Fibroblast of lung (primary cell): ENCODE results near the gene RASL11B. TPM values are rescaled to one million over a fixed set of nuclear protein-coding genes. Genes with fewer than 3 reads are reported as not detected.

Experiments used
- DNase-seq, 2 donors: peaks; one replicate each; pipeline versions ENCODE4 v3.0.0 to v3.0.0-alpha.2; 2010; ENCODE audit warnings: low read depth in 2 of 2
- H2AFZ ChIP-seq: 2 replicates; pipeline ENCODE4 v1.5.1; 2012; ENCODE audit warnings: low read length, control low read depth, inconsistent platforms
- H3K27ac ChIP-seq: 2 replicates; pipeline ENCODE4 v1.5.1; 2011; ENCODE audit warnings: low read length, control low read depth; ENCODE audit not compliant: insufficient read depth
- H3K27me3 ChIP-seq: 2 replicates; pipeline ENCODE4 v1.5.1; 2011; ENCODE audit warnings: mild to moderate bottlenecking, low read length; ENCODE audit not compliant: control insufficient read depth, insufficient read depth
- H3K36me3 ChIP-seq: 2 replicates; pipeline ENCODE4 v1.5.1; 2011; ENCODE audit warnings: low read length; ENCODE audit not compliant: control insufficient read depth, insufficient read depth
- H3K4me1 ChIP-seq: 2 replicates; pipeline ENCODE4 v1.5.1; 2011; ENCODE audit warnings: low read length; ENCODE audit not compliant: control insufficient read depth, insufficient read depth; ENCODE audit errors: extremely low read depth
- H3K4me2 ChIP-seq: 2 replicates; pipeline ENCODE4 v1.5.1; 2011; ENCODE audit warnings: low read length, control low read depth; ENCODE audit not compliant: insufficient read depth; ENCODE audit errors: extremely low read depth
- H3K4me3 ChIP-seq, 4 experiments: fragments of 200-600 bp in 1 of 4; sonication (generic) in 1 of 4; replicated peaks in 1 of 4; 2 replicates each; pipeline ENCODE4 v1.5.1; 2011 to 2016; ENCODE audit warnings: low read length in 4 of 4, low read depth in 3 of 4, mild to moderate bottlenecking in 3 of 4, control low read depth in 2 of 4, inconsistent platforms in 1 of 4, mixed read lengths in 1 of 4; ENCODE audit not compliant: insufficient read depth in 1 of 4; ENCODE audit errors: control extremely low read depth in 1 of 4
- H3K79me2 ChIP-seq: 2 replicates; pipeline ENCODE4 v1.5.1; 2012; ENCODE audit warnings: mild to moderate bottlenecking, low read length, inconsistent platforms; ENCODE audit not compliant: control insufficient read depth, insufficient read depth
- H3K9ac ChIP-seq: 2 replicates; pipeline ENCODE4 v1.5.1; 2011; ENCODE audit warnings: mild to moderate bottlenecking, low read length, control low read depth; ENCODE audit not compliant: insufficient read depth
- H3K9me3 ChIP-seq: 2 replicates; pipeline ENCODE4 v1.5.1; 2012; ENCODE audit warnings: low read depth, low read length; ENCODE audit not compliant: control insufficient read depth, insufficient read depth
- H4K20me1 ChIP-seq: 2 replicates; pipeline ENCODE4 v1.5.1; 2011; ENCODE audit warnings: low read length; ENCODE audit not compliant: control insufficient read depth, insufficient read depth; ENCODE audit errors: extremely low read depth
- EZH2 ChIP-seq: IDR thresholded peaks from 2 replicates; pipeline ENCODE4 v1.5.1; 2012; ENCODE audit warnings: low read length, control low read depth, mild to moderate bottlenecking; ENCODE audit errors: missing control alignments
- polyA plus RNA-seq, 2 donors: library from polyadenylated mRNA; depleted of rRNA in 1 of 2; stranded (reverse) in 1 of 2; unstranded in 1 of 2; fragments of >200 nt; gene quantifications; 2 replicates each; pipeline ENCODE4 v1.2.1, GENCODE V29; 2011 to 2012; ENCODE audit warnings: missing spikeins in 1 of 2
- total RNA-seq: library from RNA; depleted of rRNA; stranded (reverse); fragments of >200 nt; gene quantifications from 2 replicates; pipeline ENCODE4 v1.2.1, GENCODE V29; 2014
- TF ChIP-seq, protein P1 (sequence below), 2 donors: IDR thresholded peaks in 1 of 2; conservative IDR thresholded peaks in 1 of 2; 1 replicate in 1 of 2; 2 replicates in 1 of 2; pipeline ENCODE4 v1.5.1; 2011 to 2012; ENCODE audit warnings: low read length in 2 of 2, control low read depth in 1 of 2, inconsistent platforms in 1 of 2, low read depth in 1 of 2, mild to moderate bottlenecking in 1 of 2

Gene RASL11B
- total and polyA plus RNA-seq, 2 donors (not counting 1 experiment from before 2014, with no cell fraction given), result 2.1 to 15.2 TPM

DNA sequence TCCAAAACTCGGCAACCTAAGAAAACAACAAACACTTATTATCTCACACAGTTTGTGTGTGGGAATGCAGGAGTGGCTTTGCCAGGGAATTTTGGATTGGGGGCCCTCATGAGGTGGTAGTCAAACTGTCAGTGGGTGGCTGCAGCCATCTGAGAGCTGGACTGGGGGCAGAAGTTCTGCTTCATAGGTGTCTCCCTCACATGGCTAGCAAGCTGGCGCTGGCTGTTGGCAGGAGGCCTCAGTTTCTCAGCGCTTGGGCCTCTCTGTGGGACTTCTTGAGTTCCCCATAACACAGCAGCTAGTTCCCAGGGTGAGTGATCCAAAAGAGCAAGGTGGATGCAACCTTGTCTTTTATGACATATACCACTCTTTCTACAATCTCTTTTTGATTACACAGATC is 26.0 kb upstream of the RASL11B start:
- H3K36me3 ChIP-seq, result no peaks in the 10 kb centered on the region
- H3K27ac ChIP-seq, result no peak overlapping the region
- no peak overlapping the region for H3K4me2 ChIP-seq
- H3K4me3 ChIP-seq, result no peak overlapping the region
- H3K4me1 ChIP-seq, result no peaks in the 10 kb centered on the region
- no peak overlapping the region for H3K9ac ChIP-seq
- H4K20me1 ChIP-seq, result no peaks in the 10 kb centered on the region
- H3K9me3 ChIP-seq, result no peaks in the 10 kb centered on the region
- H3K27me3 ChIP-seq, result no peaks in the 10 kb centered on the region
- DNase-seq, result no peak
- no peak overlapping the region for H2AFZ ChIP-seq
- H3K79me2 ChIP-seq, result no peaks in the 10 kb centered on the region
- TF ChIP-seq, protein P1, sequence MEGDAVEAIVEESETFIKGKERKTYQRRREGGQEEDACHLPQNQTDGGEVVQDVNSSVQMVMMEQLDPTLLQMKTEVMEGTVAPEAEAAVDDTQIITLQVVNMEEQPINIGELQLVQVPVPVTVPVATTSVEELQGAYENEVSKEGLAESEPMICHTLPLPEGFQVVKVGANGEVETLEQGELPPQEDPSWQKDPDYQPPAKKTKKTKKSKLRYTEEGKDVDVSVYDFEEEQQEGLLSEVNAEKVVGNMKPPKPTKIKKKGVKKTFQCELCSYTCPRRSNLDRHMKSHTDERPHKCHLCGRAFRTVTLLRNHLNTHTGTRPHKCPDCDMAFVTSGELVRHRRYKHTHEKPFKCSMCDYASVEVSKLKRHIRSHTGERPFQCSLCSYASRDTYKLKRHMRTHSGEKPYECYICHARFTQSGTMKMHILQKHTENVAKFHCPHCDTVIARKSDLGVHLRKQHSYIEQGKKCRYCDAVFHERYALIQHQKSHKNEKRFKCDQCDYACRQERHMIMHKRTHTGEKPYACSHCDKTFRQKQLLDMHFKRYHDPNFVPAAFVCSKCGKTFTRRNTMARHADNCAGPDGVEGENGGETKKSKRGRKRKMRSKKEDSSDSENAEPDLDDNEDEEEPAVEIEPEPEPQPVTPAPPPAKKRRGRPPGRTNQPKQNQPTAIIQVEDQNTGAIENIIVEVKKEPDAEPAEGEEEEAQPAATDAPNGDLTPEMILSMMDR (conservative IDR thresholded peaks at IDR 0.05 in 1 of 2, IDR thresholded peaks at IDR 0.05 in 1 of 2; ENCODE audit: low read depth in 1 of 2, low read length in 2 of 2), result no peak
- no peak for TF ChIP-seq EZH2

DNA sequence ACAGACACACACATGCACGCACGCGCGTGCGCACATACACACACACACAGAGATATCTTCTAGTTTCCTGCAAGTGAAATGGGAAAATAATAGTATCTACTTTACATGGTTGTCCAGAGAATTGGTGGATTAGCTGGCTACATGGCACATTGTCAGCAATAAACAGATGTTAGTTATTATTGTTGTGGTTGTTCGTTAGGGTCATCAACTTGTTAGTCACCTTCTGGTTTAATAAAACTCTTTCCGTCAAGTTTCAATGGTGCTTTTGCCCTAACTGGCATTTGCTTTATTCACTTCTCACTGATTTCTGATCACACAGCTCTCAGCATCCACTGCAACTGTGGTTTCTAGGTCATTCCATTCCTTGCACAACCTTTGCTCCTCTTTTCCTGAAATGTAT is 25.4 kb upstream of the RASL11B start:
- Histone ChIP-seq H3K79me2 (no peaks in the 10 kb centered on the region), H3K4me3 (no peak overlapping the region), H3K4me1 (no peaks in the 10 kb centered on the region), H4K20me1 (no peaks in the 10 kb centered on the region), H3K4me2 (no peak overlapping the region), H2AFZ (no peak overlapping the region), H3K9ac (no peak overlapping the region), H3K36me3 (no peaks in the 10 kb centered on the region), H3K27me3 (no peaks in the 10 kb centered on the region), H3K9me3 (no peaks in the 10 kb centered on the region), H3K27ac (no peak overlapping the region)
- no peak for TF ChIP-seq EZH2
- TF ChIP-seq, protein P1 (conservative IDR thresholded peaks at IDR 0.05 in 1 of 2, IDR thresholded peaks at IDR 0.05 in 1 of 2; ENCODE audit: low read depth in 1 of 2, low read length in 2 of 2), result no peak
- DNase-seq, result no peak

- H2AFZ ChIP-seq, result no peak overlapping the region
- no peak overlapping the region for H3K4me3 ChIP-seq
- H3K27me3 ChIP-seq, result no peaks in the 10 kb centered on the region
- no peaks in the 10 kb centered on the region for H3K36me3 ChIP-seq
- no peak overlapping the region for H3K4me2 ChIP-seq
- peak; percentile 42 to 87 for DNase-seq
- H3K9me3 ChIP-seq, result no peaks in the 10 kb centered on the region
- no peaks in the 10 kb centered on the region for H3K4me1 ChIP-seq
- H3K9ac ChIP-seq, result no peak overlapping the region
- TF ChIP-seq EZH2, result no peak
- H3K79me2 ChIP-seq, result no peaks in the 10 kb centered on the region
- H4K20me1 ChIP-seq, result no peaks in the 10 kb centered on the region
- H3K27ac ChIP-seq, result no peak overlapping the region
Observed at GRCh38 chr4:52837716-52838558, 24.2 kb upstream of the RASL11B start.
